GM21367 (cell line): Measurements from ENCODE around the gene CD37.
"Not testable (repeated sequence)": the region's sequence is repeated elsewhere in the genome, so short reads cannot be mapped to it uniquely, and the experiment has no call there.

Experiments
- ATAC-seq: cut with Tn5 transposase; IDR thresholded peaks from one replicate; pipeline ENCODE4 v1.9.1; 2021; ENCODE audit not compliant: unreplicated experiment

Gene CD37

GRCh38 chr19:49373174-49373573, 38.0 kb downstream of the CD37 start:
- ATAC-seq: not testable (repeated sequence)

- no peak for ATAC-seq
Measured at GRCh38 chr19:49374665-49375434, 39.6 kb downstream of the CD37 start.

DNA sequence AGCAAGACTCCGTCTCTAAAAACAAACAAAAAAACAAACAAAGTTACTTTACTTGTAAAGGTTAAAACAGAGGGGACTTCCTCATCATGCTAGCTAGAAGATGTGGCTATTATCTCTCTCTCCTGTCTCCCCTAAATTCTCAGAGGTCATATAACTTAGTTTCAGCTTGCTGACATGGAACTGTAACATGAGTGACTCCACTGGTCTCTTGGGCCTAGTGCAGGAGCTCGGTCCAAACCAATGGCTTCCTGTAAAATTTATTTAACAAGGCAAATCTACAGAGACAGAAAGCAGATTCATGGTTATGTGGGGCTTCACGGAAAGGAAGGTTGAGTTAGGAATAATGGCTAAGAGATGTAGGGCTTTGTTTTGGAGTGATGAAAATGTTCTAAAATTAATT, 43.3 kb downstream of the CD37 start:
- ATAC-seq: no peak

DNA sequence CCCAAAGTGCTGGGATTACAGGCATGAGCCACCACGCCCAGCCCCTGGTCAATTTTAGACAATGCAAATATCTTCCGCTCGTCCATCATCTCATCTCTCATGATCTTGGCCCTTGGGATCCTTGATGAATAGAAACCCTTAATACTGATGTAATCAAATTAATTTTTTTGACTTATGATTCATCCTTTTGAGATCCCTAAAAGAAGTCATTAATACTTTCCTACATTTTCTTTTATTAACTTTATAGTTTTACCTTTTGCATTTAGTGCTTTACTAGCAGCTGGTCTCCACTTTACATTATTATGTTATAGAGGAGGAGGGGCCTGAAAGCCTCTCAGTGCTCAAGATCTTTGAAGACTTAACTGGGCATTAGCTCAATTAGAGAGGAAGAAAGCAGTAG, 45.2 kb downstream of the CD37 start:
- no peak for ATAC-seq

DNA sequence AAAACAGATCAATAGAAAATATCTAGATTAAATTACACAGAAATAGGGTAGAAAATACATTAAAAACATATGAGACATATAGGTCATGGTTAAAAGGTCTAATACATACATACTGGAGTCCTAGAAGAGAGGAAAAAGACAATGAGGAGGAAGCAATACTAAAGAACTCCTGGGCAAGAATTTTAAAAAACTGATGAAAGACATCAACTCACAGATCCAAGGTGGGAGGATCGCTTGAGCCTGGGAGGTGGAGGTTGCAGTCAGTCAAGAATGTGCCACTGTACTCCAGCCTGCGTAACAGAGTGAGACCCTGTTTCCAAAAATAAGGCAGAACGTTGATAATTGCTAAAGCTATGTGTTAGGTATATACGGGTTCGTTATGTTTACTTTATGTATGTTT, 47.4 kb downstream of the CD37 start:
- no peak for ATAC-seq

DNA sequence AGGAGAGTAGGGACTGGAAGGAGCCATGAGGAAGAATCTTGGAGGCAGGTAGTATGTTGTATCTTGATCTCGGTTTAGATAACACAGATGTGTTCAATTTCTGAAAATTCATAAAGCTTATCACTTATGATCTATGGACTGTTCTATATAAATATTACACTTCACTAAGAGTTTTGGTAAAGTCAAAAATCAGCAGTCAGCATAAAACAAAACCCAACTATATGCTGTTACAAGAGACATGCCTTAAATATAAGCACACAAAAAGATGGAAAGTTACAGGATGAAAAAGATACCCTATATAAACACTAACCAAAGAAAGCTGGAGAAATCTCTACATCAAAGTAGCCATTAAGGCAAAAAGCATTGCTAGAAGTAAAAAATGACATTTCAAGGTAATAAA, 48.4 kb downstream of the CD37 start:
- no peak for ATAC-seq

DNA sequence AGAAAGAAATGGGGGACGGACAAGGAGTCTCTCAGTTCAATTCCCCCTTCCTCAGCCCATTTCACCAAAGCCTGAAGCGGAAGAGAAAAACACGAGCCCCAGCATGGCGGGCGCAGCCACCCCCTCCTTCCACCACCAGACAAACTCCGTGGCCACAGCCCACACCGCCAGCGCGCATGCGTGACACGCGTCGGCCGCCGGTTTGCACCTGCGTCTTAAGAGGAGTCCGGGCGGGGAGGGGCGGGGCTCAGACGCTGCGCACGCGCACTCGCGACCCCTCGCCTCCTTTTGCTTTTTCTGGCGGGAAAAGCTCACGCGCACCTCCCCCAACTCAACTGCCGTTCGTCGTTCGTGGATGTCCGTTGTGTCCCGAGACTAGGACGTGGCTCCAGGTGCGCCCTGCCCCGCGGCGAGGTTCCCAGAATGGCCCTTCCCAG, 52.7 kb downstream of the CD37 start, which contains the start of gene KASH5:
KASH5 (plus strand) TSS at position 314 of the 437 bp plus-strand sequence. CDS start 2,635 bp downstream, outside the sequence.
- ATAC-seq: no peak

- no peak for ATAC-seq
Measured at GRCh38 chr19:49389406-49389805, 54.2 kb downstream of the CD37 start.
